ENCODE results near the gene RSPH3. TPM values are rescaled to one million over a fixed set of nuclear protein-coding genes. Genes with fewer than 3 reads are reported as not detected.

Gene RSPH3
- total and polyA plus RNA-seq, 2 of the 13 experiments (the other 11 are each of a cell fraction or from before 2014, with no cell fraction given) = 1.3 to 3.5 TPM

DNA sequence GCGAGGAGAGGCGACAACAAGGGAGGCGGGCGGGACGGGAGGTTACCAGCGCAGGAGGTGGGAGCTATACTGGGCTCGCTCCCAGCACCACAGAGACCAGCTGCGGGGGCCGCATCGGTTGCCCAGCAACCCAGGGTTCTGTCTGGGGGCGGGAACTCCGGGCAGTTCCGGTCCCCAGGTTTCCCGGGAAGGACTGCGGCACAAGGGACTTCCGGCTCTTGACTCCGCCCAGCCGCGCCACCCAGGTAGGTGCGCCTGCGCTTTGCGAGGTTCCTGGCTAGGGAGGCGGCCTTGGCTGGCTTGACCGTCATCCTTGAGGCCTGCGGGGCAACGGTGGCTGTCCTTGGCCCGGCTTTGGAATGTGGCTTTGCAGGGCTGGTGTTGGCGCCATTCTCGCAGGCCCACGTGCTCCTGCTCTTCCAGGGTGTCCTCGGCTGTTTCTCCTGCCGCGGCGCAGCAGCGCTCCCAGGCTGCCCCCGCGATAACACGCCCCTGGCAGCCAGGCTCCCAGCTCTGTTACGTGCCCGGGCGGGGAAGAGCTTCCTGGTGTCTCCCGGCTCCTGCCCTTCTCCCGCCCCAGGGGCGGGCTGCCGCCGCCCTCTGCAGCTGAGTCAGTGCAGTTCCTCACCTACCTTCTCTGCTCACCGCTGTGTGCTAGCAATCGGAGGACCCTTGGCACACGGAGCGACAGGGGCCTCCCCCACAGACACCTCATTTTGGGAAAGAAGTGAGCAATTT, at the start of gene RSPH3 (continued):
- TF ChIP-seq HNRNPUL1 (IDR thresholded peaks at IDR 0.05; ENCODE audit: low read depth, low read length) = peak; percentile 70; the same call in 1 of the 2 replicates
- peak; percentile 98 for TF ChIP-seq SNAI1 (CRISPR knock-in tag; IDR thresholded peaks at IDR 0.05; ENCODE audit: borderline replicate concordance)
- TF ChIP-seq, protein P1, sequence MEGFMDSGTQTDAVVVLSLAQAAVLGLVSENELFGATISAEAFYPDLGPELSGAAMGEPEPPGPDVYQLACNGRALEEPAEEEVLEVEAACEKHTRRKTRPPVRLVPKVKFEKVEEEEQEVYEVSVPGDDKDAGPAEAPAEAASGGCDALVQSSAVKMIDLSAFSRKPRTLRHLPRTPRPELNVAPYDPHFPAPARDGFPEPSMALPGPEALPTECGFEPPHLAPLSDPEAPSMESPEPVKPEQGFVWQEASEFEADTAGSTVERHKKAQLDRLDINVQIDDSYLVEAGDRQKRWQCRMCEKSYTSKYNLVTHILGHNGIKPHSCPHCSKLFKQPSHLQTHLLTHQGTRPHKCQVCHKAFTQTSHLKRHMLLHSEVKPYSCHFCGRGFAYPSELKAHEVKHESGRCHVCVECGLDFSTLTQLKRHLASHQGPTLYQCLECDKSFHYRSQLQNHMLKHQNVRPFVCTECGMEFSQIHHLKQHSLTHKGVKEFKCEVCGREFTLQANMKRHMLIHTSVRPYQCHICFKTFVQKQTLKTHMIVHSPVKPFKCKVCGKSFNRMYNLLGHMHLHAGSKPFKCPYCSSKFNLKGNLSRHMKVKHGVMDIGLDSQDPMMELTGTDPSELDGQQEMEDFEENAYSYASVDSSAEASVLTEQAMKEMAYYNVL (CRISPR knock-in tag; IDR thresholded peaks at IDR 0.05; ENCODE audit: borderline replicate concordance) = peak; percentile 97
- peak; percentile 83 for TF ChIP-seq MED8 (CRISPR knock-in tag; IDR thresholded peaks at IDR 0.05; ENCODE audit: insufficient replicate concordance)
- peak; percentile 97 for TF ChIP-seq ZNF605 (CRISPR knock-in tag; IDR thresholded peaks at IDR 0.05)
- TF ChIP-seq NFYC (CRISPR knock-in tag; IDR thresholded peaks at IDR 0.05) = peak; percentile 47; the same call in 1 of the 2 replicates
- TF ChIP-seq PCBP2 (optimal IDR thresholded peaks at IDR 0.05; ENCODE audit: low read depth, low read length, poor library complexity, severe bottlenecking) = no peak
- TF ChIP-seq ZBTB20 (CRISPR knock-in tag; IDR thresholded peaks at IDR 0.05; ENCODE audit: borderline replicate concordance, low read depth) = peak; percentile 95
- TF ChIP-seq SRF (IDR thresholded peaks at IDR 0.05; ENCODE audit: low read depth, low read length) = peak; percentile 83; the same call in 1 of the 2 replicates
- TF ChIP-seq, protein P2, sequence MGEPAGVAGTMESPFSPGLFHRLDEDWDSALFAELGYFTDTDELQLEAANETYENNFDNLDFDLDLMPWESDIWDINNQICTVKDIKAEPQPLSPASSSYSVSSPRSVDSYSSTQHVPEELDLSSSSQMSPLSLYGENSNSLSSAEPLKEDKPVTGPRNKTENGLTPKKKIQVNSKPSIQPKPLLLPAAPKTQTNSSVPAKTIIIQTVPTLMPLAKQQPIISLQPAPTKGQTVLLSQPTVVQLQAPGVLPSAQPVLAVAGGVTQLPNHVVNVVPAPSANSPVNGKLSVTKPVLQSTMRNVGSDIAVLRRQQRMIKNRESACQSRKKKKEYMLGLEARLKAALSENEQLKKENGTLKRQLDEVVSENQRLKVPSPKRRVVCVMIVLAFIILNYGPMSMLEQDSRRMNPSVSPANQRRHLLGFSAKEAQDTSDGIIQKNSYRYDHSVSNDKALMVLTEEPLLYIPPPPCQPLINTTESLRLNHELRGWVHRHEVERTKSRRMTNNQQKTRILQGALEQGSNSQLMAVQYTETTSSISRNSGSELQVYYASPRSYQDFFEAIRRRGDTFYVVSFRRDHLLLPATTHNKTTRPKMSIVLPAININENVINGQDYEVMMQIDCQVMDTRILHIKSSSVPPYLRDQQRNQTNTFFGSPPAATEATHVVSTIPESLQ (CRISPR knock-in tag; conservative IDR thresholded peaks at IDR 0.05) = no peak
- TF ChIP-seq, protein P3, sequence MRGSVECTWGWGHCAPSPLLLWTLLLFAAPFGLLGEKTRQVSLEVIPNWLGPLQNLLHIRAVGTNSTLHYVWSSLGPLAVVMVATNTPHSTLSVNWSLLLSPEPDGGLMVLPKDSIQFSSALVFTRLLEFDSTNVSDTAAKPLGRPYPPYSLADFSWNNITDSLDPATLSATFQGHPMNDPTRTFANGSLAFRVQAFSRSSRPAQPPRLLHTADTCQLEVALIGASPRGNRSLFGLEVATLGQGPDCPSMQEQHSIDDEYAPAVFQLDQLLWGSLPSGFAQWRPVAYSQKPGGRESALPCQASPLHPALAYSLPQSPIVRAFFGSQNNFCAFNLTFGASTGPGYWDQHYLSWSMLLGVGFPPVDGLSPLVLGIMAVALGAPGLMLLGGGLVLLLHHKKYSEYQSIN (CRISPR knock-in tag; IDR thresholded peaks at IDR 0.05; ENCODE audit: borderline replicate concordance) = no peak; the same call in 1 of the 2 replicates
- TF ChIP-seq, protein P4, sequence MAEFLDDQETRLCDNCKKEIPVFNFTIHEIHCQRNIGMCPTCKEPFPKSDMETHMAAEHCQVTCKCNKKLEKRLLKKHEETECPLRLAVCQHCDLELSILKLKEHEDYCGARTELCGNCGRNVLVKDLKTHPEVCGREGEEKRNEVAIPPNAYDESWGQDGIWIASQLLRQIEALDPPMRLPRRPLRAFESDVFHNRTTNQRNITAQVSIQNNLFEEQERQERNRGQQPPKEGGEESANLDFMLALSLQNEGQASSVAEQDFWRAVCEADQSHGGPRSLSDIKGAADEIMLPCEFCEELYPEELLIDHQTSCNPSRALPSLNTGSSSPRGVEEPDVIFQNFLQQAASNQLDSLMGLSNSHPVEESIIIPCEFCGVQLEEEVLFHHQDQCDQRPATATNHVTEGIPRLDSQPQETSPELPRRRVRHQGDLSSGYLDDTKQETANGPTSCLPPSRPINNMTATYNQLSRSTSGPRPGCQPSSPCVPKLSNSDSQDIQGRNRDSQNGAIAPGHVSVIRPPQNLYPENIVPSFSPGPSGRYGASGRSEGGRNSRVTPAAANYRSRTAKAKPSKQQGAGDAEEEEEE (CRISPR knock-in tag; IDR thresholded peaks at IDR 0.05; ENCODE audit: borderline replicate concordance) = peak; percentile 98; the same call in 1 of the 2 replicates
- peak; percentile 88; the same call in 1 of the 2 replicates for TF ChIP-seq ETV6 (CRISPR knock-in tag; conservative IDR thresholded peaks at IDR 0.05)
- peak; percentile 93 for TF ChIP-seq CBFB (CRISPR knock-in tag; IDR thresholded peaks at IDR 0.05)
- TF ChIP-seq IKZF4 (CRISPR knock-in tag; IDR thresholded peaks at IDR 0.05; ENCODE audit: borderline replicate concordance, low read depth, not compliant biosample characterization) = peak; percentile 98
- TF ChIP-seq MYNN (CRISPR knock-in tag; IDR thresholded peaks at IDR 0.05; ENCODE audit: low read depth) = no peak
- peak; percentile 86; the same call in 1 of the 2 replicates for TF ChIP-seq ZNF292 (CRISPR knock-in tag; IDR thresholded peaks at IDR 0.05; ENCODE audit: borderline replicate concordance, low read depth)
- peak; percentile 80 for TF ChIP-seq PTBP1 (IDR thresholded peaks at IDR 0.05; ENCODE audit: low read depth, low read length, poor library complexity, severe bottlenecking)
- TF ChIP-seq, protein P5, sequence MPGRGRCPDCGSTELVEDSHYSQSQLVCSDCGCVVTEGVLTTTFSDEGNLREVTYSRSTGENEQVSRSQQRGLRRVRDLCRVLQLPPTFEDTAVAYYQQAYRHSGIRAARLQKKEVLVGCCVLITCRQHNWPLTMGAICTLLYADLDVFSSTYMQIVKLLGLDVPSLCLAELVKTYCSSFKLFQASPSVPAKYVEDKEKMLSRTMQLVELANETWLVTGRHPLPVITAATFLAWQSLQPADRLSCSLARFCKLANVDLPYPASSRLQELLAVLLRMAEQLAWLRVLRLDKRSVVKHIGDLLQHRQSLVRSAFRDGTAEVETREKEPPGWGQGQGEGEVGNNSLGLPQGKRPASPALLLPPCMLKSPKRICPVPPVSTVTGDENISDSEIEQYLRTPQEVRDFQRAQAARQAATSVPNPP (CRISPR knock-in tag; IDR thresholded peaks at IDR 0.05) = peak; percentile 88
- peak; percentile 89 for TF ChIP-seq ZNF329 (CRISPR knock-in tag; IDR thresholded peaks at IDR 0.05; ENCODE audit: low read depth)
